K562 (cell line): ENCODE data around the gene SEC16A. TPM values are rescaled to one million over a fixed set of nuclear protein-coding genes. Genes with fewer than 3 reads are reported as not detected.

Experiments
- ATAC-seq: fragments of 200-7000 bp; cut with Tn5 transposase; 3 replicates; pipeline ENCODE4 v1.9.1; 2020; ENCODE audit warnings: moderate library complexity
- BruUV-seq: library from RNA; stranded (reverse); fragments of 400-500 nt; replicated peaks from 2 replicates; lab custom pipeline; 2021; lab: Mats Ljungman, UMichigan
- CTCF ChIA-PET: fragments of 300-600 bp; formaldehyde crosslinking; extraction: SDS; loops from one replicate; lab custom pipeline; 2021; ENCODE audit warnings: low intra/inter-chr PET ratio; lab: Yijun Ruan, JAX
- POLR2A ChIA-PET: fragments of 300-600, 350-650 bp; sonication (Branson Sonifier 250); formaldehyde crosslinking; extraction: SDS; loops from one replicate; lab custom pipeline; 2021; ENCODE audit warnings: antibody characterized with exemption, inconsistent platforms; lab: Yijun Ruan, JAX
- DNase-seq, 4 experiments: peaks; one replicate each; pipeline versions ENCODE4 v3.0.0 to v3.0.0-alpha.2; 2011 to 2018; ENCODE audit warnings: low spot score in 3 of 4, mixed read lengths in 3 of 4; ENCODE audit errors: extremely low read depth in 1 of 4
- FAIRE-seq: peaks from 2 replicates; lab custom pipeline; 2011; peaks lifted over from hg19 to GRCh38; lab: Jason Lieb, UNC
- H2AFZ ChIP-seq: 2 replicates; pipeline ENCODE4 v1.6.0; 2011; ENCODE audit warnings: low read depth, low read length, control low read depth, inconsistent platforms
- H3K27ac ChIP-seq: fragments of 200-600 bp; 3 replicates; pipeline ENCODE4 v1.8.0; 2011; ENCODE audit warnings: low read depth, mild to moderate bottlenecking, control low read depth, inconsistent platforms, low read length, moderate library complexity, mixed read lengths; ENCODE audit errors: extremely low read depth
- H3K27me3 ChIP-seq, 2 experiments: fragments of 300-600 bp in 1 of 2; 2 replicates in 1 of 2; 3 replicates in 1 of 2; pipeline versions ENCODE4 v1.6.0 to v1.8.0; 2011; ENCODE audit warnings: inconsistent platforms in 2 of 2, low read length in 2 of 2, mild to moderate bottlenecking in 1 of 2, mixed read lengths in 1 of 2, moderate library complexity in 1 of 2; ENCODE audit not compliant: control insufficient read depth in 2 of 2, insufficient read depth in 2 of 2
- H3K36me3 ChIP-seq: fragments of 300-600 bp; 3 replicates; pipeline ENCODE4 v1.8.0; 2011; ENCODE audit warnings: mild to moderate bottlenecking, low read length, inconsistent platforms; ENCODE audit not compliant: control insufficient read depth, insufficient read depth
- H3K4me1 ChIP-seq, 2 experiments: fragments of 200-600 bp in 1 of 2; replicated peaks in 1 of 2; 2 replicates in 1 of 2; 3 replicates in 1 of 2; pipeline versions ENCODE4 v1.5.1 to v1.8.0; 2011; ENCODE audit warnings: inconsistent platforms in 2 of 2, low read length in 2 of 2, mild to moderate bottlenecking in 1 of 2, mixed read lengths in 1 of 2, moderate library complexity in 1 of 2; ENCODE audit not compliant: control insufficient read depth in 2 of 2, insufficient read depth in 2 of 2
- H3K4me2 ChIP-seq: 2 replicates; pipeline ENCODE4 v1.6.1; 2011; ENCODE audit warnings: low read length, control low read depth, inconsistent platforms, mixed read lengths; ENCODE audit not compliant: insufficient read depth
- H3K4me3 ChIP-seq: fragments of 200-600 bp; sonication (generic), shearing (Covaris generic); 2 replicates; pipeline ENCODE4 v1.5.1; 2016; ENCODE audit warnings: control low read depth, inconsistent platforms
- H3K79me2 ChIP-seq: fragments of 200-600 bp; 3 replicates; pipeline ENCODE4 v1.8.0; 2011; ENCODE audit warnings: low read length, inconsistent platforms; ENCODE audit not compliant: control insufficient read depth, insufficient read depth
- H3K9ac ChIP-seq, 2 experiments: 2 replicates each; pipeline versions ENCODE4 v1.6.0 to v1.6.1; 2011; ENCODE audit warnings: low read depth in 2 of 2, low read length in 2 of 2, control low read depth in 1 of 2, inconsistent platforms in 1 of 2, mild to moderate bottlenecking in 1 of 2, mixed read lengths in 1 of 2; ENCODE audit not compliant: insufficient read depth in 1 of 2
- H3K9me1 ChIP-seq: one replicate; pipeline ENCODE4 v1.6.0; 2011; ENCODE audit warnings: inconsistent platforms, mild to moderate bottlenecking, low read length, moderate library complexity; ENCODE audit not compliant: control insufficient read depth, insufficient read depth
- H3K9me3 ChIP-seq: replicated peaks from 2 replicates; pipeline ENCODE4 v1.5.1; 2011; ENCODE audit warnings: low read depth, low read length, inconsistent platforms; ENCODE audit not compliant: control insufficient read depth, insufficient read depth
- H4K20me1 ChIP-seq: replicated peaks from 2 replicates; pipeline ENCODE4 v1.6.1; 2011; ENCODE audit warnings: low read length, inconsistent platforms, mixed read lengths; ENCODE audit not compliant: control insufficient read depth, insufficient read depth
- ADNP ChIP-seq: fragments of 200-800 bp; sonication (Bioruptor generic); IDR thresholded peaks from 2 replicates; pipeline ENCODE4 v1.6.1; 2016; ENCODE audit warnings: missing genetic modification characterization, missing compliant biosample characterization
- BRF1 ChIP-seq: IDR thresholded peaks from 3 replicates; pipeline ENCODE4 v1.6.1; 2011; ENCODE audit warnings: borderline replicate concordance, mild to moderate bottlenecking; ENCODE audit not compliant: insufficient read length; ENCODE audit errors: extremely low read depth
- CBFA2T3 ChIP-seq: fragments of 450-650 bp; IDR thresholded peaks from 2 replicates; pipeline ENCODE4 v1.6.1; 2017
- CREM ChIP-seq: IDR thresholded peaks from 2 replicates; pipeline ENCODE4 v1.6.1; 2014; ENCODE audit warnings: antibody characterized with exemption, low read depth
- GATAD2B ChIP-seq: fragments of 450-650 bp; IDR thresholded peaks from 2 replicates; pipeline ENCODE4 v1.6.1; 2017; ENCODE audit warnings: mild to moderate bottlenecking, borderline replicate concordance
- L3MBTL2 ChIP-seq: fragments of 450-650 bp; IDR thresholded peaks from 2 replicates; pipeline ENCODE4 v1.6.1; 2016; ENCODE audit warnings: mild to moderate bottlenecking, moderate library complexity
- MEIS2 ChIP-seq: fragments of 450-650 bp; IDR thresholded peaks from 2 replicates; pipeline ENCODE4 v1.6.1; 2014; ENCODE audit warnings: mild to moderate bottlenecking; ENCODE audit not compliant: partially characterized antibody
- ZNF778 ChIP-seq: fragments of 450-650 bp; formaldehyde crosslinking; IDR thresholded peaks from 2 replicates; pipeline ENCODE4 v1.4.0; 2020; ENCODE audit warnings: mild to moderate bottlenecking, moderate library complexity
- ZSCAN29 ChIP-seq: fragments of 450-650 bp; IDR thresholded peaks from 2 replicates; pipeline ENCODE4 v1.6.1; 2017
- WGBS: fragments of 100-300 bp; shearing (Covaris generic); methylation state at CpG from one replicate; pipeline ENCODE4 v1.1.6; 2016; ENCODE audit warnings: low coverage, mixed read lengths; ENCODE audit not compliant: insufficient coverage; ENCODE audit errors: missing lambda C conversion rate; 5-methylcytosine and 5-hydroxymethylcytosine counted together
- in situ Hi-C: fragments of 300-500 bp; cut with MboI; formaldehyde crosslinking; loops from 4 replicates; pipeline ENCODE4 v1.15.0; 2018; ENCODE audit warnings: inconsistent platforms, mixed read lengths
- intact Hi-C: fragments of 100-400 bp; cut with micrococcal nuclease; formaldehyde crosslinking; loops from 2 replicates; pipeline ENCODE4 v1.14.2; 2022
- polyA plus RNA-seq, 8 experiments: library from polyadenylated mRNA; depleted of rRNA in 4 of 8; stranded (reverse) in 5 of 8; unstranded in 3 of 8; fragments of >200 nt; fragmentation: Nextera tagmentation in 2 of 8; fragmentation: Illumina TruSeq in 1 of 8; extraction: Ambion mirVana in 2 of 8; extraction: Trizol in 1 of 8; gene quantifications; 2 replicates each; pipeline versions ENCODE4 v1.2.1 to v1.2.3, GENCODE V29; 2011 to 2014; ENCODE audit warnings: inconsistent platforms in 1 of 8, missing spikeins in 1 of 8
- total RNA-seq, 7 experiments: library from RNA; depleted of rRNA in 6 of 7; stranded (reverse); fragments of >200 nt in 6 of 7; fragmentation: Illumina TruSeq in 2 of 7; extraction: Trizol in 2 of 7; gene quantifications; 2 replicates each; pipeline versions ENCODE4 v1.2.1 to v1.2.3, GENCODE V29; 2011 to 2021; ENCODE audit warnings: low replicate concordance in 1 of 7
- TF ChIP-seq, protein P1 (sequence below): sonication (generic); formaldehyde crosslinking; IDR thresholded peaks from 2 replicates; pipeline ENCODE4 v1.8.1; 2022; ENCODE audit warnings: missing genetic modification reagents
- TF ChIP-seq, protein P2 (sequence below): fragments of 450-650 bp; IDR thresholded peaks from 2 replicates; pipeline ENCODE4 v1.6.1; 2014; ENCODE audit warnings: low read depth, mild to moderate bottlenecking, moderate library complexity, borderline replicate concordance
- TF ChIP-seq, protein P3 (sequence below): fragments of 450-650 bp; IDR thresholded peaks from 2 replicates; pipeline ENCODE4 v1.6.1; 2016

Gene SEC16A
- total and polyA plus RNA-seq, 9 of the 15 experiments (the other 6 are each of a cell fraction or from before 2014, with no cell fraction given), result 8.3 to 62.8 (median 14.0) TPM

DNA sequence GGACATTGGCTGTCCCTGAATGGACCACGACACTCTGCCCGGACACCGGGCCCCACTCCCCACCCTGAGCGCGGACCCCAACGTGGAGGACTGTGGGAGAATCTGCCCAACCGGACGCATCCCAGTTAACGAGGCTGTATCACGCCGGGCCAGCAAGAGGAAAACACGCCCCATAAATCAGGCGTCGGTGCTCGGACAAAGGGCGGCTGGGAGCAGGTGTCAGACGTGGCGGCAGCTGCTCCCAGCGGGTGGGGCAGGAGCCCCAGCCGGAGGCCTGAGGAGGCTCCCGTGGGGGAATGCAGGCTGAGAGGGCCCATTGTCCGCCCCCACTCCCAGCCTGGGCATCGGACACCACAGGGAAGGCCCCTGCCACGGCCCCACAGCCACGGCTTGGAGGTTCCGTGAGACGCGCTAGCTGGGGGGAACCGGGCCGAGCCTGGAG, 43.8 kb upstream of the SEC16A start:
- Histone ChIP-seq H3K4me3 (no peak overlapping the region), H3K79me2 (peaks cover 6% of the 10 kb centered on the region; the same call in 1 of the 3 replicates), H3K27me3 (no peaks in the 10 kb centered on the region), H3K4me2 (no peak overlapping the region), H2AFZ (no peak overlapping the region), H3K27ac (no peak overlapping the region), H4K20me1 (0 out of 2 replicates have a peak, but pooled peaks cover 9% of the 10 kb centered on the region), H3K9me1 (no peaks in the 10 kb centered on the region), H3K4me1 (peaks cover 0 to 86% of the 10 kb centered on the region in 2 experiments; a peak in 3 of 5 replicates), H3K9ac (no peak overlapping the region), H3K9me3 (no peaks in the 10 kb centered on the region), H3K36me3 (peaks cover 4% of the 10 kb centered on the region; the same call in 1 of the 3 replicates)
- WGBS, result 47% methylated on average over 21 of the region's 30 CpGs
- no TSS peak for BruUV-seq
- TF ChIP-seq BRF1 (no peak), ZNF778 (CRISPR knock-in tag) (no peak), ADNP (tag) (no peak), CBFA2T3 (peak; percentile 32; the same call in 1 of the 2 replicates), CREM (no peak), MEIS2 (peak; percentile 65), ZSCAN29 (no peak), L3MBTL2 (0 out of 2 replicates have a peak, but pooled peaks have one; percentile 25), GATAD2B (no peak)
- TF ChIP-seq, protein P1, sequence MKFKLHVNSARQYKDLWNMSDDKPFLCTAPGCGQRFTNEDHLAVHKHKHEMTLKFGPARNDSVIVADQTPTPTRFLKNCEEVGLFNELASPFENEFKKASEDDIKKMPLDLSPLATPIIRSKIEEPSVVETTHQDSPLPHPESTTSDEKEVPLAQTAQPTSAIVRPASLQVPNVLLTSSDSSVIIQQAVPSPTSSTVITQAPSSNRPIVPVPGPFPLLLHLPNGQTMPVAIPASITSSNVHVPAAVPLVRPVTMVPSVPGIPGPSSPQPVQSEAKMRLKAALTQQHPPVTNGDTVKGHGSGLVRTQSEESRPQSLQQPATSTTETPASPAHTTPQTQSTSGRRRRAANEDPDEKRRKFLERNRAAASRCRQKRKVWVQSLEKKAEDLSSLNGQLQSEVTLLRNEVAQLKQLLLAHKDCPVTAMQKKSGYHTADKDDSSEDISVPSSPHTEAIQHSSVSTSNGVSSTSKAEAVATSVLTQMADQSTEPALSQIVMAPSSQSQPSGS (CRISPR knock-in tag), result no peak
- TF ChIP-seq, protein P2, sequence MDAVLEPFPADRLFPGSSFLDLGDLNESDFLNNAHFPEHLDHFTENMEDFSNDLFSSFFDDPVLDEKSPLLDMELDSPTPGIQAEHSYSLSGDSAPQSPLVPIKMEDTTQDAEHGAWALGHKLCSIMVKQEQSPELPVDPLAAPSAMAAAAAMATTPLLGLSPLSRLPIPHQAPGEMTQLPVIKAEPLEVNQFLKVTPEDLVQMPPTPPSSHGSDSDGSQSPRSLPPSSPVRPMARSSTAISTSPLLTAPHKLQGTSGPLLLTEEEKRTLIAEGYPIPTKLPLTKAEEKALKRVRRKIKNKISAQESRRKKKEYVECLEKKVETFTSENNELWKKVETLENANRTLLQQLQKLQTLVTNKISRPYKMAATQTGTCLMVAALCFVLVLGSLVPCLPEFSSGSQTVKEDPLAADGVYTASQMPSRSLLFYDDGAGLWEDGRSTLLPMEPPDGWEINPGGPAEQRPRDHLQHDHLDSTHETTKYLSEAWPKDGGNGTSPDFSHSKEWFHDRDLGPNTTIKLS, result 0 out of 2 replicates have a peak, but pooled peaks have one; percentile 21
- TF ChIP-seq, protein P3, sequence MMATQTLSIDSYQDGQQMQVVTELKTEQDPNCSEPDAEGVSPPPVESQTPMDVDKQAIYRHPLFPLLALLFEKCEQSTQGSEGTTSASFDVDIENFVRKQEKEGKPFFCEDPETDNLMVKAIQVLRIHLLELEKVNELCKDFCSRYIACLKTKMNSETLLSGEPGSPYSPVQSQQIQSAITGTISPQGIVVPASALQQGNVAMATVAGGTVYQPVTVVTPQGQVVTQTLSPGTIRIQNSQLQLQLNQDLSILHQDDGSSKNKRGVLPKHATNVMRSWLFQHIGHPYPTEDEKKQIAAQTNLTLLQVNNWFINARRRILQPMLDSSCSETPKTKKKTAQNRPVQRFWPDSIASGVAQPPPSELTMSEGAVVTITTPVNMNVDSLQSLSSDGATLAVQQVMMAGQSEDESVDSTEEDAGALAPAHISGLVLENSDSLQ, result peak; percentile 29; the same call in 1 of the 2 replicates
- ChIA-PET POLR2A (interaction anchor here (0.6 kb wide), 1 partner anchor 12 kb away, joined by 3 read pairs; no protein-coding TSS in a partner anchor), CTCF (no interaction called here)
- FAIRE-seq, result no peak
- peak in 1 of 4 experiments; percentile 31 for DNase-seq
- in situ Hi-C loops (no loop called here), intact Hi-C loops (no loop called here)
- ATAC-seq, result peak; percentile 58
